ENCODE measurements around the gene NCK2.

GRCh38 chr2:105873721-105874120 is 129.0 kb downstream of the NCK2 start:
- TF ChIP-seq, protein P1, sequence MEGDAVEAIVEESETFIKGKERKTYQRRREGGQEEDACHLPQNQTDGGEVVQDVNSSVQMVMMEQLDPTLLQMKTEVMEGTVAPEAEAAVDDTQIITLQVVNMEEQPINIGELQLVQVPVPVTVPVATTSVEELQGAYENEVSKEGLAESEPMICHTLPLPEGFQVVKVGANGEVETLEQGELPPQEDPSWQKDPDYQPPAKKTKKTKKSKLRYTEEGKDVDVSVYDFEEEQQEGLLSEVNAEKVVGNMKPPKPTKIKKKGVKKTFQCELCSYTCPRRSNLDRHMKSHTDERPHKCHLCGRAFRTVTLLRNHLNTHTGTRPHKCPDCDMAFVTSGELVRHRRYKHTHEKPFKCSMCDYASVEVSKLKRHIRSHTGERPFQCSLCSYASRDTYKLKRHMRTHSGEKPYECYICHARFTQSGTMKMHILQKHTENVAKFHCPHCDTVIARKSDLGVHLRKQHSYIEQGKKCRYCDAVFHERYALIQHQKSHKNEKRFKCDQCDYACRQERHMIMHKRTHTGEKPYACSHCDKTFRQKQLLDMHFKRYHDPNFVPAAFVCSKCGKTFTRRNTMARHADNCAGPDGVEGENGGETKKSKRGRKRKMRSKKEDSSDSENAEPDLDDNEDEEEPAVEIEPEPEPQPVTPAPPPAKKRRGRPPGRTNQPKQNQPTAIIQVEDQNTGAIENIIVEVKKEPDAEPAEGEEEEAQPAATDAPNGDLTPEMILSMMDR (IDR thresholded peaks at IDR 0.05; ENCODE audit: poor library complexity): no peak
- no peak for TF ChIP-seq EZH2 (IDR thresholded peaks at IDR 0.05; ENCODE audit: borderline replicate concordance)
